ENCODE measurements around the gene CRYBG2. TPM values are rescaled to one million over a fixed set of nuclear protein-coding genes. Genes with fewer than 3 reads are reported as not detected.

Gene CRYBG2
- total RNA-seq, 1 experiment from 2014 or later, result 0.64 TPM

DNA sequence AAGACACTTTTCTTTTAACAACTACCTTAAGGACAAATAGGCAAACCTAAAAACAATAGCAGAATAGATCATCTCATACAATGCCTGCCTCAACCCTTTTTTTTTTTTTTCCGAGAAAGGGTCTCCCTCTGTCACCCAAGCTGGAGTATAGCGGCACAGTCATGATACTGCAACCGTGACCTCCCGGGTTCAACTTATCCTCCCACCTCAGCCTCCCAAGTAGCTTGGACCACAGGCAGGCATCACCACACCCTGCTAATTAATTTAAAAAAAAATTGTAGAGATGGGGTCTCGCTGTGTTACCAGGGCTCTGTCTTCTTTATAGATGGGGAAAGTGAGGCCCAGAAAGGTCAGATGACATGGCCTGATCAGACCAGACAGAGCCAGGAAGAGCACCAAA, 66.1 kb downstream of the CRYBG2 start:
- H3K9me3 ChIP-seq (ENCODE audit: control insufficient read depth, insufficient read depth, low read depth, low read length), result no peaks in the 10 kb centered on the region
- peaks cover 13% of the 10 kb centered on the region for H3K4me1 ChIP-seq (ENCODE audit: control insufficient read depth, insufficient read depth, low read length)
- intact Hi-C loops (cut with micrococcal nuclease; ENCODE audit: unreplicated experiment) (loop anchor here (5.0 kb wide), 1 partner anchor 104 kb away; no protein-coding TSS in a partner anchor), in situ Hi-C loops (cut with HindIII; ENCODE audit: low pct_unique_long_range_greater_than_20kb, low sequenced_read_pairs) (no loop called here)
- DNase-seq (ENCODE audit: low read depth, low spot score), result no peak
- ATAC-seq, result no peak
- no peaks in the 10 kb centered on the region for H3K36me3 ChIP-seq (ENCODE audit: control insufficient read depth, insufficient read depth, low read length)
- POLR2A ChIA-PET, result interaction anchor here (0.6 kb wide), 1 partner anchor 41 kb away, joined by 9 read pairs; no protein-coding TSS in a partner anchor
- H3K4me3 ChIP-seq (ENCODE audit: low read depth in 2 of 2, low read length in 2 of 2), result no peak overlapping the region
- no peak overlapping the region for H3K27ac ChIP-seq (ENCODE audit: low read length)
- BruUV-seq (replicated peaks), result no TSS peak
- TF ChIP-seq SIN3A (IDR thresholded peaks at IDR 0.05; ENCODE audit: borderline replicate concordance, insufficient read depth, low read depth, low read length), result no peak
- no peak for TF ChIP-seq TCF7L2 (IDR thresholded peaks at IDR 0.05; ENCODE audit: low read depth, low read length)
- TF ChIP-seq, protein P1, sequence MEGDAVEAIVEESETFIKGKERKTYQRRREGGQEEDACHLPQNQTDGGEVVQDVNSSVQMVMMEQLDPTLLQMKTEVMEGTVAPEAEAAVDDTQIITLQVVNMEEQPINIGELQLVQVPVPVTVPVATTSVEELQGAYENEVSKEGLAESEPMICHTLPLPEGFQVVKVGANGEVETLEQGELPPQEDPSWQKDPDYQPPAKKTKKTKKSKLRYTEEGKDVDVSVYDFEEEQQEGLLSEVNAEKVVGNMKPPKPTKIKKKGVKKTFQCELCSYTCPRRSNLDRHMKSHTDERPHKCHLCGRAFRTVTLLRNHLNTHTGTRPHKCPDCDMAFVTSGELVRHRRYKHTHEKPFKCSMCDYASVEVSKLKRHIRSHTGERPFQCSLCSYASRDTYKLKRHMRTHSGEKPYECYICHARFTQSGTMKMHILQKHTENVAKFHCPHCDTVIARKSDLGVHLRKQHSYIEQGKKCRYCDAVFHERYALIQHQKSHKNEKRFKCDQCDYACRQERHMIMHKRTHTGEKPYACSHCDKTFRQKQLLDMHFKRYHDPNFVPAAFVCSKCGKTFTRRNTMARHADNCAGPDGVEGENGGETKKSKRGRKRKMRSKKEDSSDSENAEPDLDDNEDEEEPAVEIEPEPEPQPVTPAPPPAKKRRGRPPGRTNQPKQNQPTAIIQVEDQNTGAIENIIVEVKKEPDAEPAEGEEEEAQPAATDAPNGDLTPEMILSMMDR (IDR thresholded peaks at IDR 0.05), result no peak
- no peak for TF ChIP-seq POLR2AphosphoS5 (IDR thresholded peaks at IDR 0.05; ENCODE audit: low read depth, low read length)
- TF ChIP-seq, protein P2, sequence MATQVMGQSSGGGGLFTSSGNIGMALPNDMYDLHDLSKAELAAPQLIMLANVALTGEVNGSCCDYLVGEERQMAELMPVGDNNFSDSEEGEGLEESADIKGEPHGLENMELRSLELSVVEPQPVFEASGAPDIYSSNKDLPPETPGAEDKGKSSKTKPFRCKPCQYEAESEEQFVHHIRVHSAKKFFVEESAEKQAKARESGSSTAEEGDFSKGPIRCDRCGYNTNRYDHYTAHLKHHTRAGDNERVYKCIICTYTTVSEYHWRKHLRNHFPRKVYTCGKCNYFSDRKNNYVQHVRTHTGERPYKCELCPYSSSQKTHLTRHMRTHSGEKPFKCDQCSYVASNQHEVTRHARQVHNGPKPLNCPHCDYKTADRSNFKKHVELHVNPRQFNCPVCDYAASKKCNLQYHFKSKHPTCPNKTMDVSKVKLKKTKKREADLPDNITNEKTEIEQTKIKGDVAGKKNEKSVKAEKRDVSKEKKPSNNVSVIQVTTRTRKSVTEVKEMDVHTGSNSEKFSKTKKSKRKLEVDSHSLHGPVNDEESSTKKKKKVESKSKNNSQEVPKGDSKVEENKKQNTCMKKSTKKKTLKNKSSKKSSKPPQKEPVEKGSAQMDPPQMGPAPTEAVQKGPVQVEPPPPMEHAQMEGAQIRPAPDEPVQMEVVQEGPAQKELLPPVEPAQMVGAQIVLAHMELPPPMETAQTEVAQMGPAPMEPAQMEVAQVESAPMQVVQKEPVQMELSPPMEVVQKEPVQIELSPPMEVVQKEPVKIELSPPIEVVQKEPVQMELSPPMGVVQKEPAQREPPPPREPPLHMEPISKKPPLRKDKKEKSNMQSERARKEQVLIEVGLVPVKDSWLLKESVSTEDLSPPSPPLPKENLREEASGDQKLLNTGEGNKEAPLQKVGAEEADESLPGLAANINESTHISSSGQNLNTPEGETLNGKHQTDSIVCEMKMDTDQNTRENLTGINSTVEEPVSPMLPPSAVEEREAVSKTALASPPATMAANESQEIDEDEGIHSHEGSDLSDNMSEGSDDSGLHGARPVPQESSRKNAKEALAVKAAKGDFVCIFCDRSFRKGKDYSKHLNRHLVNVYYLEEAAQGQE (IDR thresholded peaks at IDR 0.05; ENCODE audit: insufficient read depth in 1 of 2, low read depth in 2 of 2, low read length in 1 of 2), result no peak
- CTCF ChIA-PET, result interaction anchor here (0.6 to 0.7 kb wide), 3 partner anchors 27 to 104 kb away, joined by 3 to 4 read pairs (median 4); no protein-coding TSS in a partner anchor
- no peaks in the 10 kb centered on the region for H3K27me3 ChIP-seq (ENCODE audit: control insufficient read depth, insufficient read depth, low read length)

DNA sequence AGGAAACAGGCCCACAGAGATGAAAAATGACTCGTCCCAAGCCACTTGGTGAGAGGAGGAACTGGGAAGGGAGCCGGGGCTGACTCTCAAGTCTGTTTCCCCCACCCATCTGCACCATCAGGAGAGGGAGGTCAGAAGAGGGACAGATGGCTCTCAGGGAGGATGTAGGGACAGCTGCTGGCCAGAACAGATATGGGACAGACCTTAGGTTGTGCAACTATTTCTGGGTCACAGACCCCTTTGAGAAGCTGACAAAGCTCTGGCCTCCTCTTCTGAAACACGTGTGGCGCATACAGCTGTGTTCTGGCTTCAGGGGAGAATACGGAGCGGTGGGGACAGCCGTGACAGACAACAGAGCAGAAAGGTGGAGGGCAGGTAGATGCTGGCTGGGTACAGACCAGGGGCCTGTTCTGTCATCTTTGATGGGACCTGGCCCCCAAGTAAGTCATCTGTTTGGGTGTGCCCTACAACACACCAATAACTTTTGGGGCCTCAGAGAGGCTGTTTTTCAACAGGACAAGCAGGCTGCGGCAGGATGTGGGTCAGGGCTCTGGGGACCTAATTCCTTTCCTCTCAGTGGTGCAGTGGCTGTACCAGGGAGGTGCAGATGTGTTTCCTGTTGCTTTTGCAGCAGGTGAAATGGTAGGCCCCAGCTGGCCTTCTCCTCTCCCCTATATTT, 66.8 kb downstream of the CRYBG2 start:
- ChIA-PET POLR2A (interaction anchor here (0.6 kb wide), 1 partner anchor 42 kb away, joined by 9 read pairs; no protein-coding TSS in a partner anchor), CTCF (interaction anchor here (0.7 kb wide), 1 partner anchor 77 kb away, joined by 4 read pairs; no protein-coding TSS in a partner anchor)
- in situ Hi-C loops (cut with HindIII; ENCODE audit: low pct_unique_long_range_greater_than_20kb, low sequenced_read_pairs) (no loop called here), intact Hi-C loops (cut with micrococcal nuclease; ENCODE audit: unreplicated experiment) (loop anchor here (5.0 kb wide), 1 partner anchor 105 kb away; no protein-coding TSS in a partner anchor)
- no peaks in the 10 kb centered on the region for H3K27me3 ChIP-seq (ENCODE audit: control insufficient read depth, insufficient read depth, low read length)
- H3K27ac ChIP-seq (ENCODE audit: low read length), result no peak overlapping the region
- TF ChIP-seq SIN3A (IDR thresholded peaks at IDR 0.05; ENCODE audit: borderline replicate concordance, insufficient read depth, low read depth, low read length) (no peak), TCF7L2 (IDR thresholded peaks at IDR 0.05; ENCODE audit: low read depth, low read length) (no peak), POLR2AphosphoS5 (IDR thresholded peaks at IDR 0.05; ENCODE audit: low read depth, low read length) (no peak)
- TF ChIP-seq, protein P1 (IDR thresholded peaks at IDR 0.05), result no peak
- peaks cover 13% of the 10 kb centered on the region for H3K4me1 ChIP-seq (ENCODE audit: control insufficient read depth, insufficient read depth, low read length)
- ATAC-seq, result no peak
- BruUV-seq (replicated peaks), result no TSS peak
- DNase-seq (ENCODE audit: low read depth, low spot score), result no peak
- H3K9me3 ChIP-seq (ENCODE audit: control insufficient read depth, insufficient read depth, low read depth, low read length), result no peaks in the 10 kb centered on the region
- H3K4me3 ChIP-seq (ENCODE audit: low read depth in 2 of 2, low read length in 2 of 2), result no peak overlapping the region
- H3K36me3 ChIP-seq (ENCODE audit: control insufficient read depth, insufficient read depth, low read length), result no peaks in the 10 kb centered on the region

Measured in Panc1 (cell line).